H1 (cell line): ENCODE data around the gene LGALS1. TPM values are rescaled to one million over a fixed set of nuclear protein-coding genes. Genes with fewer than 3 reads are reported as not detected.

Source experiments
- CTCF ChIA-PET: fragments of 300-600 bp; sonication (Branson Sonifier 250); formaldehyde crosslinking; loops from one replicate; lab custom pipeline; 2021; ENCODE audit not compliant: partially characterized antibody; lab: Charles Lee
- POLR2A ChIA-PET: fragments of 300-600 bp; sonication (Branson Sonifier 250); formaldehyde crosslinking; loops from one replicate; lab custom pipeline; 2021; ENCODE audit warnings: inconsistent platforms; ENCODE audit not compliant: partially characterized antibody; lab: Charles Lee
- DNase-seq, 2 experiments: peaks; one replicate each; pipeline versions ENCODE4 v3.0.0 to v3.0.0-alpha.2; 2010 to 2022; ENCODE audit warnings: low spot score in 2 of 2, low read depth in 1 of 2, mixed read lengths in 1 of 2
- FAIRE-seq: peaks from 2 replicates; lab custom pipeline; 2011; peaks lifted over from hg19 to GRCh38; lab: Jason Lieb, UNC
- H2AFZ ChIP-seq: 2 replicates; pipeline ENCODE4 v1.8.1; 2012; ENCODE audit warnings: low read length, inconsistent platforms
- H2AK5ac ChIP-seq: 2 replicates; pipeline ENCODE4 v1.6.1; 2013; ENCODE audit warnings: low read depth, low read length
- H2BK120ac ChIP-seq: replicated peaks from 2 replicates; pipeline ENCODE3; 2013; ENCODE audit warnings: low read depth, low read length, inconsistent platforms
- H2BK12ac ChIP-seq: 2 replicates; pipeline ENCODE4 v1.6.1; 2013; ENCODE audit warnings: low read depth, low read length
- H2BK15ac ChIP-seq: 2 replicates; pipeline ENCODE4 v1.6.1; 2013; ENCODE audit warnings: low read length
- H2BK20ac ChIP-seq: 2 replicates; pipeline ENCODE4 v1.6.1; 2013; ENCODE audit warnings: low read length
- H2BK5ac ChIP-seq: 2 replicates; pipeline ENCODE4 v1.6.1; 2013; ENCODE audit warnings: low read depth, low read length
- H3K14ac ChIP-seq: 2 replicates; pipeline ENCODE4 v1.6.1; 2013; ENCODE audit warnings: inconsistent platforms; ENCODE audit not compliant: insufficient read length
- H3K18ac ChIP-seq: 2 replicates; pipeline ENCODE4 v1.6.1; 2013; ENCODE audit warnings: low read length; ENCODE audit errors: extremely low read depth
- H3K23ac ChIP-seq: 2 replicates; pipeline ENCODE4 v1.6.1; 2013; ENCODE audit warnings: inconsistent platforms; ENCODE audit not compliant: insufficient read length
- H3K23me2 ChIP-seq: 2 replicates; pipeline ENCODE4 v1.6.1; 2013; ENCODE audit warnings: low read depth, low read length
- H3K27ac ChIP-seq: 2 replicates; pipeline ENCODE4 v1.6.1; 2011; ENCODE audit warnings: low read depth, low read length, inconsistent platforms
- H3K27me3 ChIP-seq, 4 experiments: replicated peaks in 1 of 4; 1 replicate in 1 of 4; 2 replicates in 3 of 4; pipeline versions ENCODE4 v1.6.1 to v1.8.1; 2011 to 2013; ENCODE audit warnings: low read length in 3 of 4, mild to moderate bottlenecking in 3 of 4, inconsistent platforms in 2 of 4, mixed read lengths in 2 of 4, moderate library complexity in 1 of 4; ENCODE audit not compliant: control insufficient read depth in 3 of 4, insufficient read depth in 3 of 4; ENCODE audit errors: extremely low read depth in 1 of 4
- H3K36me3 ChIP-seq, 4 experiments: 2 replicates each; pipeline versions ENCODE4 v1.6.1 to v1.8.1; 2011 to 2013; ENCODE audit warnings: mild to moderate bottlenecking in 4 of 4, low read length in 3 of 4, moderate library complexity in 2 of 4, control low read depth in 1 of 4, inconsistent platforms in 1 of 4; ENCODE audit not compliant: insufficient read depth in 4 of 4, control insufficient read depth in 2 of 4
- H3K4ac ChIP-seq: replicated peaks from 2 replicates; pipeline ENCODE3; 2013; ENCODE audit warnings: low read length, low read depth, mixed read lengths, inconsistent platforms; ENCODE audit not compliant: insufficient read length
- H3K4me1 ChIP-seq, 4 experiments: replicated peaks in 1 of 4; 1 replicate in 1 of 4; 2 replicates in 3 of 4; pipeline versions ENCODE4 v1.6.1 to v1.8.1; 2011 to 2013; ENCODE audit warnings: low read length in 3 of 4, inconsistent platforms in 2 of 4, mixed read lengths in 1 of 4; ENCODE audit not compliant: insufficient read depth in 4 of 4, control insufficient read depth in 3 of 4
- H3K4me2 ChIP-seq, 2 experiments: 2 replicates each; pipeline versions ENCODE4 v1.6.1 to v1.8.1; 2011 to 2013; ENCODE audit warnings: low read depth in 2 of 2, low read length in 2 of 2, control low read depth in 1 of 2, inconsistent platforms in 1 of 2, mild to moderate bottlenecking in 1 of 2; ENCODE audit not compliant: insufficient read depth in 1 of 2
- H3K4me3 ChIP-seq, 4 experiments: fragments of 200-600, 300-600 bp in 1 of 4; sonication (generic), shearing (Covaris generic), sonication (Bioruptor Twin) in 1 of 4; 2 replicates each; pipeline versions ENCODE4 v1.5.1 to v1.8.1; 2011 to 2016; ENCODE audit warnings: low read length in 4 of 4, low read depth in 3 of 4, control low read depth in 2 of 4, inconsistent platforms in 2 of 4, mild to moderate bottlenecking in 2 of 4, mixed read lengths in 1 of 4, moderate library complexity in 1 of 4; ENCODE audit not compliant: insufficient read depth in 2 of 4; ENCODE audit errors: extremely low read depth in 1 of 4
- H3K56ac ChIP-seq: replicated peaks from 2 replicates; pipeline ENCODE3; 2013; ENCODE audit warnings: low read depth, mild to moderate bottlenecking, mixed read lengths, low read length, inconsistent platforms; ENCODE audit not compliant: insufficient read length
- H3K79me1 ChIP-seq: 2 replicates; pipeline ENCODE4 v1.6.1; 2013; ENCODE audit warnings: low read depth, low read length, control low read depth
- H3K79me2 ChIP-seq, 2 experiments: 2 replicates each; pipeline versions ENCODE4 v1.6.1 to v1.8.1; 2012 to 2013; ENCODE audit warnings: low read length in 2 of 2, mild to moderate bottlenecking in 2 of 2, inconsistent platforms in 1 of 2; ENCODE audit not compliant: insufficient read depth in 2 of 2, control insufficient read depth in 1 of 2
- H3K9ac ChIP-seq, 4 experiments: replicated peaks in 1 of 4; 1 replicate in 1 of 4; 2 replicates in 3 of 4; pipeline versions ENCODE4 v1.6.1 to v1.8.1; 2011 to 2013; ENCODE audit warnings: low read depth in 3 of 4, low read length in 3 of 4, control low read depth in 2 of 4, mild to moderate bottlenecking in 2 of 4, moderate library complexity in 2 of 4, inconsistent platforms in 1 of 4; ENCODE audit errors: extremely low read depth in 1 of 4
- H3K9me3 ChIP-seq, 2 experiments: 2 replicates each; pipeline versions ENCODE4 v1.6.1 to v1.8.1; 2012 to 2013; ENCODE audit warnings: mild to moderate bottlenecking in 2 of 2, moderate library complexity in 2 of 2, control low read depth in 1 of 2, inconsistent platforms in 1 of 2, low read depth in 1 of 2, low read length in 1 of 2, mixed read lengths in 1 of 2; ENCODE audit not compliant: insufficient read depth in 2 of 2
- H4K20me1 ChIP-seq, 2 experiments: replicated peaks in 1 of 2; 2 replicates each; pipeline versions ENCODE3 to v1.8.1; 2011 to 2013; ENCODE audit warnings: inconsistent platforms in 2 of 2, low read length in 2 of 2, mild to moderate bottlenecking in 1 of 2; ENCODE audit not compliant: insufficient read depth in 2 of 2, control insufficient read depth in 1 of 2
- H4K5ac ChIP-seq: 2 replicates; pipeline ENCODE4 v1.6.1; 2013; ENCODE audit warnings: low read length, low read depth, mixed read lengths, inconsistent platforms; ENCODE audit not compliant: insufficient read length
- H4K8ac ChIP-seq: 2 replicates; pipeline ENCODE4 v1.8.0; 2013; ENCODE audit warnings: mild to moderate bottlenecking, moderate library complexity, low read length, inconsistent platforms; ENCODE audit not compliant: insufficient read depth; ENCODE audit errors: extremely low read depth
- H4K91ac ChIP-seq: replicated peaks from 2 replicates; pipeline ENCODE3; 2013; ENCODE audit warnings: low read length, mixed read lengths, inconsistent platforms; ENCODE audit not compliant: insufficient read length
- BRCA1 ChIP-seq: IDR thresholded peaks from 2 replicates; pipeline ENCODE4 v1.6.1; 2012; ENCODE audit warnings: low read depth, low read length, improper control_type of control experiment
- GTF2F1 ChIP-seq: IDR thresholded peaks from 2 replicates; pipeline ENCODE4 v1.6.1; 2012; ENCODE audit warnings: low read depth, low read length, improper control_type of control experiment, borderline replicate concordance
- RFX5 ChIP-seq: IDR thresholded peaks from 2 replicates; pipeline ENCODE4 v1.6.1; 2011; ENCODE audit warnings: low read depth, low read length, improper control_type of control experiment, borderline replicate concordance
- WGBS, 2 experiments: shearing (Covaris generic) in 1 of 2; methylation state at CpG; one replicate each; pipeline versions ENCODE4 v1.1.6 to v1.1.7; 2013 to 2015; ENCODE audit warnings: low lambda C conversion rate in 2 of 2, mixed read lengths in 2 of 2, inconsistent platforms in 1 of 2, low coverage in 1 of 2, missing lambda C conversion rate in 1 of 2; ENCODE audit not compliant: insufficient replicate concordance in 2 of 2, insufficient coverage in 1 of 2, insufficient read length in 1 of 2; ENCODE audit errors: extremely low coverage in 1 of 2, missing lambda C conversion rate in 1 of 2; 5-methylcytosine and 5-hydroxymethylcytosine counted together
- polyA plus RNA-seq, 7 experiments: library from polyadenylated mRNA; depleted of rRNA in 3 of 7; stranded (reverse) in 5 of 7; unstranded in 2 of 7; fragments of >200 nt in 5 of 7; fragments of 200-250 nt in 2 of 7; gene quantifications; 1 replicate in 5 of 7; 2 replicates in 1 of 7; 4 replicates in 1 of 7; pipeline versions ENCODE4 v1.2.1 to v1.2.3, GENCODE V29; 2011 to 2013; ENCODE audit warnings: missing spikeins in 2 of 7, mixed read lengths in 2 of 7
- total RNA-seq: library from RNA; stranded (reverse); fragmentation: NEBNext Ultra II Directional; extraction: Animal tissue kit (Norgen Biotek cat#: 25700); gene quantifications from 2 replicates; pipeline ENCODE4 v1.2.1, GENCODE V29; 2021
- TF ChIP-seq, protein P1 (sequence below): IDR thresholded peaks from 2 replicates; pipeline ENCODE4 v1.6.1; 2012; ENCODE audit warnings: low read length, inconsistent platforms

The LGALS1 gene
- total and polyA plus RNA-seq, 2 of the 8 experiments (the other 6 are each of a cell fraction or from before 2014, with no cell fraction given), result 12.0 to 92.4 TPM

GRCh38 chr22:37705205-37705604 is 29.8 kb downstream of the LGALS1 start:
- H2BK15ac ChIP-seq, result no peak overlapping the region
- no peak overlapping the region for H4K5ac ChIP-seq
- H3K23ac ChIP-seq, result no peak overlapping the region
- no peak overlapping the region for H2BK5ac ChIP-seq
- CTCF ChIA-PET, result interaction anchor here (0.7 kb wide), 3 partner anchors 62 to 985 kb away, joined by 3 read pairs; no protein-coding TSS in a partner anchor
- no peak overlapping the region for H3K27ac ChIP-seq
- WGBS, 2 experiments, result 94% methylated on average over 3 of the region's 3 CpGs; no CpG with 5 or more reads in 1 of the 2 experiments
- H3K14ac ChIP-seq, result no peak overlapping the region
- no peak overlapping the region for H2AFZ ChIP-seq
- no peak overlapping the region for H4K91ac ChIP-seq
- H3K9me3 ChIP-seq, result no peaks in the 10 kb centered on the region; a peak in 1 of 4 replicates
- no peak overlapping the region for H2BK20ac ChIP-seq
- no peak overlapping the region for H4K8ac ChIP-seq
- H4K20me1 ChIP-seq, result peaks cover 0 to 8% of the 10 kb centered on the region in 2 experiments
- peaks cover 0 to 5% (median 0%) of the 10 kb centered on the region in 4 experiments; a peak in 1 of 7 replicates for H3K4me1 ChIP-seq
- no peak overlapping the region for H2AK5ac ChIP-seq
- H3K23me2 ChIP-seq, result no peaks in the 10 kb centered on the region
- FAIRE-seq (no peak), DNase-seq (no peak)
- no peak overlapping the region for H3K4me3 ChIP-seq
- no peak overlapping the region for H2BK12ac ChIP-seq
- H3K79me1 ChIP-seq, result no peaks in the 10 kb centered on the region; the same call in 1 of the 2 replicates
- H3K27me3 ChIP-seq, result no peaks in the 10 kb centered on the region
- H2BK120ac ChIP-seq, result no peak overlapping the region
- H3K56ac ChIP-seq, result no peak overlapping the region
- no peak overlapping the region for H3K9ac ChIP-seq
- H3K4me2 ChIP-seq, result no peak overlapping the region
- H3K36me3 ChIP-seq, result peaks cover 5 to 48% (median 28%) of the 10 kb centered on the region in 4 experiments; a peak in 7 of 8 replicates
- no peaks in the 10 kb centered on the region for H3K79me2 ChIP-seq
- POLR2A ChIA-PET, result no interaction called here
- no peak overlapping the region for H3K18ac ChIP-seq
- no peak overlapping the region for H3K4ac ChIP-seq
- TF ChIP-seq, protein P1, sequence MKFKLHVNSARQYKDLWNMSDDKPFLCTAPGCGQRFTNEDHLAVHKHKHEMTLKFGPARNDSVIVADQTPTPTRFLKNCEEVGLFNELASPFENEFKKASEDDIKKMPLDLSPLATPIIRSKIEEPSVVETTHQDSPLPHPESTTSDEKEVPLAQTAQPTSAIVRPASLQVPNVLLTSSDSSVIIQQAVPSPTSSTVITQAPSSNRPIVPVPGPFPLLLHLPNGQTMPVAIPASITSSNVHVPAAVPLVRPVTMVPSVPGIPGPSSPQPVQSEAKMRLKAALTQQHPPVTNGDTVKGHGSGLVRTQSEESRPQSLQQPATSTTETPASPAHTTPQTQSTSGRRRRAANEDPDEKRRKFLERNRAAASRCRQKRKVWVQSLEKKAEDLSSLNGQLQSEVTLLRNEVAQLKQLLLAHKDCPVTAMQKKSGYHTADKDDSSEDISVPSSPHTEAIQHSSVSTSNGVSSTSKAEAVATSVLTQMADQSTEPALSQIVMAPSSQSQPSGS, result no peak
- TF ChIP-seq RFX5, result no peak
- TF ChIP-seq GTF2F1, result no peak
- no peak for TF ChIP-seq BRCA1
